RPMI7951 (cell line): Measurements from ENCODE around the gene NPR3. TPM values are rescaled to one million over a fixed set of nuclear protein-coding genes. Genes with fewer than 3 reads are reported as not detected.

Experiments used
- DNase-seq: peaks from one replicate; pipeline ENCODE4 v3.0.0-alpha.2; 2012; ENCODE audit warnings: low read depth
- total RNA-seq: library from RNA; depleted of rRNA; stranded (reverse); fragments of >200 nt; shearing (Covaris generic); gene quantifications from 2 replicates; pipeline ENCODE4 v1.2.3, GENCODE V29; 2014

Gene NPR3
- total RNA-seq, 1 experiment from 2014 or later = 0.60 TPM

DNA sequence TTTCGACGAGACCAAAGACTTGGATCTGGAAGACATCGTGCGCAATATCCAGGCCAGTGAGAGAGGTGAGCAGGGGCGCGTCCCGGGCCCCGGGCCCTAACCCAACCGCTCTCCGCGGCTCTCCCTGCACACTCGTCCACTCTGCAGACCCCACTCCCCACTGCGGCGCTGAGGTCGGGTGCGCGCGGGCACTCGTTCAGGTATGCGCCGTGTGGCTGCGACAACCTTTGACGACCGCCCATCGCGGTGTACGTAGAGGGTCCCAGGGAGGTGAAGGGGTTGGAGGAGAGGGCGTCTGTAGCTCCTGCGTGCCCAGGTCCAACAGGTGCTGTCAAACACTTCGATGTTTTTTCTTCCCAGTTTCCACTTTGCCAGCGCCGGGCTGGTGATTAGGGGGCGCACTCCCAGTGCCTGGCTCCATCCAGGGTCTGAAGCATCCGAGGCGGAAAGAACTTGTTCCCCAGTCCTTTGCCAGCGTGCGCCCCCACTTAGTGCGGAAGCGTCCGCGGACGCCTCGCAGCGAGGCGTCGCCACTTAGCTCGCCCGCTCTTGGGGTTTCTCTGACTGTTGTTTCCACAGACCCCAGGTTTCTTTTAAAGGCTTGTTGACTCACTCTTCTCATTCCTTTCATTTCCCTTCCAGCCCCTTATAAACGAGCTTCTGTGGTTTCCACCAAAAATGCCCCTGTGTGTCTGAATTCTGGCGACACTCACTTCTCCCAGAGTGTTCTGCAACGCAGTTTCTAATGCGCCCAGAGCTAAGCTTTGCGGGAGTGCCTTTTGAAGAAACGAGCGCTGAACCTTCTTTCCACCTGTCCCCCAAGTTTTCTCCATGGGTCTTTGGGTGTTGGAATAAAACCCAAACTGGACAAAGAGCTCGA, 1.6 kb downstream of the NPR3 start:
- no peak for DNase-seq

DNA sequence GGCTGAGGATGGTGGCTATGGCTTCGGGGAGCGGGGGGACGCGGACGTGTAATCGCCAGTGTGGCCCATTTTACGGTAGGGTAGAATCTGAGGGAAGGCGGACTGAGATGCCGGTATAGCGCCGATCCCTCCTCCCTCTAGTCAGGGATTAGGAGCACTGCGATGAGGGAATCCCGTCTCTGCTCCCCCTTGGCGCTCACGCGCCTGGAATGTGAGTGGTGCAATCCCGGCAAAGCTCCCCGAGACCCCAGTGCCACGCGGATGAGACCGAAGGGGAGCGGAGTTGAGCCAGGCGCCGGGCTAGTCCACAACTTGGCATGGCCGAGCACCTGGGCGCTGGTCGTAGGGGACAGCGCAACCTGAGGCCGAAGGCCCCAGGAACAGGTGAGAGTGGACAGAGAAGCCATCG, 2.2 kb downstream of the NPR3 start:
- DNase-seq = no peak

DNA sequence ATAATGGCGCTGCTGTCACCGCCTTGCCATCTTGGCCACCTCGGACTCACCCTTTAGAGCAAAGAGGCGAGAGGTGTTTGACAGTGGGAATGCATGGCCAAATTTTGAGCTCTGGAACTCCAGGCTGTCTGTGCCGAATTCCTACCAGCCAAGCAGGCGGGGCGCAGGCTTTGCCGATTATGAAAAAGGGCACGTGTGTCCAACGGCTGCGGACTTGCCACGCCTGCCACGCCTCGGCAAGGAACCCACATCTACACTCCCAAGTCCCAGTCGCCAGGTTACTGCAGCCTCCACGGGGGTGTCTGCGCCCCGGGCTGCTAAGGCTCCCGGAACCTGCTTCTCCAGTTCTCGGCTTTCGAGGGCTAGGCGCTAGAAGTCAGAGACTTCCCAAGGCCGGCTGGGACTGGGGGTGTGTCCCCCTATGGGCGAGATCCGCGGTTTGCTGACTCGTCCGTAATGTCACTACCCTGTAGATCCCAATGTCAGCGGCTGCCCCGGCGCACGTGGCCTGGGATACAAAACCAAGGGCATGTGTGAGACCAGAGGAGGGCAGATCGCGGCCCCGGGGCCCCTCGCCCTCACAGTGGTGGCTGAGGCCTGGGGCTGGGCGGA, 2.8 kb downstream of the NPR3 start:
- peak; percentile 24 for DNase-seq

DNA sequence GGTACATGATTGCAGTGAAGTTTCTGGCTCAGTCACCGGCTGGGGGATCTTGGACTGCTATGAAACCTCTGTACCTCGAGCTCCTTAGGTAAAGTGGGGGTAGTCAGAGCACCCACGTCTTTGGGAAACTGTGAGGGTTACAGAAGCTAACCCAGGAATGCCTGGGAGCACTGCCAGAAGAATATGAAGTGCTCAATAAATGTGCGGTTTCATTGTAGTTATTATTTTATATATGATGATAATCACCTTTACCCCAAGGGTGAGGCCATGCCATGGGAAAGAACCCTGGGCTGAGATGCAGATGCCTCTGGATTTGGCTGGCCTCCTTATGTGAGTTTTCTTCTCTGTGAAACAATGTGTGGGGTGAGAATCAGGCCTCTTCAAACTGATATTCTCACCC, 3.7 kb downstream of the NPR3 start:
- no peak for DNase-seq

DNA sequence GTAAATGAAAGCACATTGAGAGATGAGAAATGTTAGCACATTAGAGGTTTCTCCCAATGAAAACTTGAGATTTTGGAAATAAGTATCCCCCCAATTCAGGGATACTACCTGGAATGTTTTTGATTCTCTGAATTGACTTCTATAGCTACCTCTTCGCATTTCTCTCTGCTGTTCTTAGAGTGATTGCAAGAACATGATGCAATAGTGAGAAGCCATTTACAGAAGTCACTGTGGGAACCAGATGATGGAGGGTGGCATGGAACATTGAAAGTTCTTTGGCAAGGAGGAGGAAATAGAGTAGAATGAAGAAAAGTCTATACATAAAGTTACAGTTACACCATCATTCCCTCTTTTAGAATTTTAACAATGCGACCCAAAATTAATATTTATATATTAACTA, 9.2 kb downstream of the NPR3 start:
- DNase-seq = no peak

DNA sequence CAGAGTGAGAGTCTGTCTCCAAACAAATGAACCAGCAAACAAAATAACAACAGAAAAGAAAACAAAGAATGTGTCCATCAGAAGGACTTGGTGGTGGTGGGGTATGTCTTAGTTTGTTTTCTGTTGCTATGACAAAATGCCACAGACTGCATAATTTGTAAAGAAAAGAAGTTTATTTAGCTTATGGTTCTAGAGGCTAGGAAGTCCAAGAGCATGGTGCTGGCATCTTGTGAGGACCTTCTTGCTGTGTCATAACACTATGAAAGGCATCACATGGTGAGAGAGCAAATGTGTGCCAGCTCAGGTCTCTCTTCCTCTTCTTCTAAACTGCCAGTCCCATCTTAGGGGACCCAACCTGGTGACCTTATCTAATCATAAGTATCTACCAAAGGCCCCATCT, 10.5 kb downstream of the NPR3 start:
- DNase-seq = no peak

DNA sequence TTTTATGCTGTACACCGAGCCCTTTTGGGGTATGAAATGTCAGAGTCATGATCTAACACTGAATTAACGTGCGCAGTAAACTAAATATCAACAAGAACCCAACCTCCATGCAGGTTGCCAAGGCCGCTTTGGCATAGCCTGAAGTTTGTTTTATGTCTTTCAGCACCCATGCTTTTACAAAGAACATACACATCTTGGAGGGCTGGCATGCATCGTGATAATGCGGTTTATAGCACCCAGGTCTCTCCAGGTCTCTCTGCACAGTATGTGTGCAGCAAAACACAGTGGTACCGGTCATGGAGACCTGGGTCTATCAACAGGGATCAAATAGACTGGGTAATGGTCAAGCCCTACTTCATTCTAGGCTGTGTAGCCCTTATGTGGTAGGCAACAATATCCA, 11.8 kb downstream of the NPR3 start:
- no peak for DNase-seq

DNA sequence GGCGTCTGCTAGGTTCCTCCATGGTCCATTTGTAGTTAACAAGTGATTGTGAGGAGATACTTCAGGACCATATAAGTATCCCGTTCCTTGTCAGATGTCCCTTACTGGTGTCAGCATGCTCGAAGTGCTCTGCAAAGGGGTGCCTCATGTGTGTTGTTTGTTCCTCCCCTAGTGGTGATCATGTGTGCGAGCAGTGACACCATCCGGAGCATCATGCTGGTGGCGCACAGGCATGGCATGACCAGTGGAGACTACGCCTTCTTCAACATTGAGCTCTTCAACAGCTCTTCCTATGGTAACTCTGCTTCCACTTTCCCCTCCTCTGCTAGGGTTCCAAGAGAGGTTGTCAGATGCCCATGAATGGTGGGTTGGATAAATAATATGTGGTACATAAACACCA, 13.4 kb downstream of the NPR3 start:
- no peak for DNase-seq

DNA sequence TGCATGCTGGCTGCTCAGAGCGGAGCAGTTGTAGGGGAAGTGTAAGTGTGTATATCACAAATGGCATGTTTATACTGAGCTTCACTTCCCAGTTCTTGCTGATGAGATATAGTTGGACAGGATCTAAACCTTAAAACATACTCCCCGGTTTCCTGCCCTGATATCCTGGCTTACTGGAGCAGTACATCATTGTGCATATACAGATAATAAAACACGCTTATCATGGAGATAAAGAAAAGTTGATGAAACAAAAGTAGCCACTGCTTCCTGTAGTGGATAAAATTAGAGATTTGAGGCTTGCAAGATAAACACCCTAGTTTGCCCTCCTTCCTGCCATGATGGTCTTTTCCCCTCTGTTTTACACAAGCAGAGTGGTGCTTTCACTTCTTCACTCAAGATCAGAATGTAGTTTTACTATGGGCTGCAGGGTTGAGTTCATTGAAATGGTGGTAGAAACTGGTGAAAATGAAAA, 15.0 kb downstream of the NPR3 start:
- DNase-seq = no peak

DNA sequence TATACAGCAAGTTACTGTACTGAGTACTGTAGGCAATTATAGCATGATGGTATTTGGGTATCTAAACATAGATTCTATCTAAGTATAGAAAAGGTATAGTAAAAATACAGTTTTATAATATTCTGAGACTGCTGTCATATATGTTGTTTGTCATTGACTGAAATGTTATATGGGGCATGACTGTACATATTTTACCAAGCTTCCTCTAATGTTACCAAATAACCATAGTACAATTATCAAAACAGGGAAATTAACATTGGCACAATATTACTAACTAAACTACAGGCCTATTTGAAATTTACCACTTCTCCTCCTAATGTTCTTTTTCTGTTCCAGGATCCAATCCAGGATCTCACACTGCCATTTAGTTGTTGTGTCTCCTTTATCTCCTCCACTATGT, 18.5 kb downstream of the NPR3 start:
- DNase-seq = no peak

DNA sequence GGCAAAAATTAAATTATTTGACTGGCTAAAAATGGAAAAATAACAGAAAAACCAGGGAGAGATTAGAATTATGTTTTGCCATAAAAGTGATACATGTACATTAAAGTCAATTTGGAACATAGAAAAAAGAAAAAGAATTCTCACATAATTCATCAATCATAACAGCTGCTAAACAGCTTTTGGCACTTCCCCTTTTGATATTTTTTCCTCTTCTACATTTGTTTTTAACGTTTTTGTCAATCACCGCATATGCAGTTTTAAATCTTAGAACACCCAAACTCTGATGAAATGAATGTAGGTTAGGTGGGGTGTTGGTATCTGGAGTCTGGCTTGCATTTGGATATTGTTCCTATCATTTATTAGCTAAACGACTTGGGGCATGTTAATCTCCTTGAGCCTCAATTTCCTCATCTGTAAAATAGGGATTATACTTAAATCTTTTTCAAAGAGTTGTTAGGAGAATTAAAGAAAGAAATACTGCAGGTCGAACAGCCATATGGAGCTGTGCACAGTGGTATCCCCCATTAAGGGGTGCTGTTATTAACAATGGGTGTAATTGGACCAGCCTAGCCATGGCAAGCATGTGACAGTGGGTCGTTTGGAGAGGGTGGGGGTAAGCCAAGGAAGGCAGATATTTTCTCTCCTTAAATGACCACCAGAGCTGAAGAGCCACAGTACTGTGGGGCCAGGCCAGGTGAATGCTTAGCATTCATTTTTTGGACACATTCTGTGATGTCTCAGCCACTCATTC, 22.6 kb downstream of the NPR3 start:
- DNase-seq = no peak

DNA sequence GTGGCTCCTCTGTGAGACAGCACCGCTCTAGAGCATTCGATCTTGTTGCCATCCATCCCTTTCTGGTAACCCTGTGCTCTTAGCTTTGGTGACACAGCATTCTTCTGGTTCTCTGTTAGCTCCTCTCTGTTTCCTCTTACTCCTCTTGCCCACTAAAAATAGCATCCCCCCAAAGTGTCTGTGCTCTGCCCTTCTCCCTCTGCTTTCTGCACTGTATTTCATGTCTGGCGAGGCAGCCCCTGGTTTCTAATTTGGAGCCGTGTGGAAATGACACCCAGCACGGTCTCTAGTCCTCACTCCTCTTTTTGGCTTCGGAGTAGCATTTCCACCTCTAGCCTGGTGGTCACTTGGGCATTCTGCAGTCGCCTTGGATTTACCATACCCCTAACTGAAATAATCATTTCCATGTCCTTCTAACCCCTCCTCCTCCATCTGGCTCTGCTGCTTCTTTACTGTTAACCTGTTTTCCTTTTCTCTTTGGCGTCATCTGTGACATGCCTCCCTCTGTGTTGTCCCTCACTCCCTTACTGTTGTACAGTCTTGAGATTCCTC, 23.8 kb downstream of the NPR3 start:
- DNase-seq = no peak

DNA sequence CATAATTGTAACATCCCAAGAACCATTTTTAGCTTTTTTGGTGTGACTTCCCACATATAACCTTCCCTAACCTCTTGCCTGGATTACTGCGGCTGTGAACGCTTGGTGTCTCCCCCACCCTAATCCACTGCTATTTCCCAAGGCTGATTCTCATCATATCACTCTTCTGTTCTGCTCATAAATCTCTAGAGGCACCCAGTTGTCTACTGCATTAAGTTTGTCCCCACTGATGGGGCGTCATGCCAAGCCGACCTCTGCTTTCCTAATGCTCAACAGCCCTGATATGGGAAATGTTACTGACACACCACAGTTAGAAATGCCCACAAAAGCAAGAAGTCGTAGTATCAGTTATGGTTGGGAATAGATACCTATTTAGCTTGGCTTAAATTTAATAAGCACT, 24.4 kb downstream of the NPR3 start:
- no peak for DNase-seq

DNA sequence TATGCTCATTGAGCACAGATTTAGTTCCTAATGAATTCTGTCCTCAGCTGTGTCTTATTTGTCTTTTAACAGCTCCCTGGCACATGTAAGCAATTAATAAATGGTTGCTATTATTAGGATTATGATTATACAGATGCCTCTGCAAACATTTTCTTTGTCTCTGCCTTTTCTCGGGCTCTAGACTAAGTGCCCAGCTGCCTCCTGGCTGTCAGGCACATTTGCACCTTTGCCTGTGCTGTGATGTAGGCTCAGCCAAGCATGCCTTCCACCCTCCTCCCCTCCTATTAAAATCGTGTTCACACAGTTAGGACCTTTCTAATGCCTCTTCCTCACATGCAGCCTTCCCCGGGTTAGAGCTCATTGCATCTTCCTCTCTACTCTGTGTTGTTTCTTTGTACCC, 25.7 kb downstream of the NPR3 start:
- DNase-seq = no peak

DNA sequence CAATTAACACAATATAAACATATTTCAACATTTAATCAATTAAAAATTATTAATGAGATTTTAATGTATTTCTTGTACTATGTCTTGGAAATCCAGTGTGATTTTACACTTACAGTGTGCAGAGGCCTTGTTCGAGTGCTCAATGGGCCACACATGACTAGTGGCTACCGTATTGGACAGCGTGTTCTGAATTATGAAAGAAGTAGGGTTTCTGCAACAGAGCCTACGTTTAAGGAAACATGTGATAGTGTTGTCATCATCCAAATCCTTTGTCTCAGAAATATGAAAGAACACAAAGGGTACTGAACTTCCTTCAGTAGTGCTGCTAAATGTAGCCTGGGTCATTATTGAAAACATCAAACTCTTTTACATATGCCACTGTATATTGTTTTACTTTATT, 29.5 kb downstream of the NPR3 start:
- DNase-seq = no peak

DNA sequence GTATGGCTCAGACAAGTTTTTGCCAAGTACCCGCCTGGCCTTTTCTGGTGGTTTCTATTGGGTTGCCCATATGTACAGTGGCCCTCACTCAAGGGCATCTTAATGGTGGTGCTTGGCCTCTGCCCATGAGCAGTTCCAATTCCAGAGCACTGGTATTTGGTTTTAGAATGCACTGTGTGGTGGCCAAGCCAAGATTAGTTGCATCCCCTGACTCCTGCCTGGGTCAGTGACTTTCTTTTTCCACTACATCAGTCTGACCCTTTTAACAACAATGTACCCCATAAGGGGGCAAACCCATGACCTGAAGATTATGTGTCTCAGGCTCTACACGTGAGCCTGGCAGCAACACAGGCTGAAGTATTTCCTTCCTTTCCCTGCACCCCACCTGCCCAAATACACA, 34.2 kb downstream of the NPR3 start:
- DNase-seq = no peak

DNA sequence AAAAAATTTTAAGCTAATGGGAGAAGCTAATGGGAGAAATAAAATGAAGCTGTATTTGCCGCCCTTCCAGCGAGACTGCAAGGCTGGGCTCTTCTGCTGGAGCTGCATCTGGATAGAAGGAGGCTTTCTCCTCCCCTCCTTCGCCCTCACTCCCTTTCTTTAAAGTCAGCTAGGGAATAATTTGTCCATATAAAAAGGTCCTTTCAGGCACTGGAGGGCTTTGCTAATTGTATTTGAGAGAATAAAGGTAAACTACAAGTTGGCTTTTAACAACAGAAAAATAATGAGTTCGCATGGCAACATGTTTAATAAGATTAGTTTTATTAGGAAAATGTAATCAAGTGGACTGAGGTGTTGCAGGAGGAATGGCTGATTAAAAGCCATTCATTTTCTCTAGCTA, 41.3 kb downstream of the NPR3 start:
- no peak for DNase-seq

DNA sequence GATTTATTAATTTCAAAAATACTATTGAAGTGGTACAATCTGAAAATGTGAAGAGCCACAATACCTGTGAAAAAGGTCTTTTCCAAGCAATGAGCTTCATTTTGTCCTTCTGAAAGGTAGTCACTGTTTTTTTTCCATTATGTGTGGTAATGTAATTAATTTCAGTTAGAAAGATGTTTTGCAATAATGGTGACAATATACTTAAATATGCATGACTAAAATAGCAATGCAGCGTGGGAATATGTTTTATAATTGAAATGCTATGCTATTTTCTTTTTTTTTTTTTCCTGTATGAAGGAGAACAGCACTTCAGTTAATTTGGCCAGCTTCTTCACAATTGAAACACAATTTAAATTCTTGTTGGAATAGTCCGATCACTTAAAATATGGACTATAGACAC, 41.9 kb downstream of the NPR3 start:
- no peak for DNase-seq

DNA sequence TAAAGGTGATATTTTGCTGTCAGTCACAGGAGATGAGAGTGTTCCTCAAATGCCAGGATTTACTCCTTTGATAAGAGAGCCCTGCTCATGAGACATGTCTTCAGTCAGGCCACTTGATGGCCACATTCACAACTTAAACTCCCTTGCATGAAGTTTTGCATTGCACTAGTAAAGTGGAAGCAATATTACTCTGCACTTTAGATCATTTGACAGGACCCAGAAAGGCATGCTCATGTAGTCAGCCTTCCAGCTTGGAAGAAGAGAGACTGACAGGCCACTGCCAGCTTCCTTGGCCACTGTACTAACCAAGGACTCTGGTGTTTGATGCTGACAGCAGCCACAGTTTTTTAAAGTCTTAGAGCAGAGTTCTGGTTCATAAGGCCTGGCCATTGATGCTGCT, 42.6 kb downstream of the NPR3 start:
- DNase-seq = no peak

DNA sequence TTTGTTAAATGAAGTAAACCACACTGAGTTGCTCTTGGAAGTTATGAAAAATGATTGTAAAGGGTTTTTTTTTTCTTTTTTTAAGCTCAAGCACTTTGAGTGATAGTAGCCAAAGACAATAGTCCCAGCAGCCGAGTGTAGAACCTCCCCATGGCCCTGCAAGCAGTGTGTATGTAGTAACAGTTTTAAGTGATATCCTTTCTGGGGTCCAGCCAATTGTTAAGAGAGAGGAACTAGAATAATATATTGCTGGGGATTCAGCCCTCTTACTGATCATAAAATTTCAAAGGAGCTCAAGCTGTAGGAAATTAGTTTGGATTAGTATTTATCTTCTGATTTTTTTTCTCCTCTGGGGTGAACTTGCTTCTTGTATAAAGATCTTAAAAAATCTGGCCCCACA, 43.2 kb downstream of the NPR3 start:
- DNase-seq = no peak

DNA sequence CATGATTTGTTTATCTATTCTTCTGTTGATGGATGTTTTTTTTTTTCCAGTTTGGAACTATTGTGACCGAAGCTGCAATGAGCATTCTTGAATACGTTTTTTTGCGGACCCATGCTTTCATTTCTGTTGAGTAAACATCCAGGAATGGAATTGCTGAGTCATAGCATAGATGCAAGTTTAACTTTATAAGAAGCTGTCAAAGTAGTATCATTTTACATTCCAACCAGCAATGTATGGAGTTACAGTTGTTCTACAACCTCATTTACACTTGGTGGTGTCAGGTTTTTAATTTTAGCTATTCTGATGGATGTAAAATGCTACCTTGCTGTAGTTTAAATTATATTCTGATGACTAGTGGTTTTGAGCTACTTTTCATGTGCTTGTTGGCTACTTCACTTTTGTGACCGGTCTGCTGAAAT, 49.0 kb downstream of the NPR3 start:
- DNase-seq = peak; percentile 67

DNA sequence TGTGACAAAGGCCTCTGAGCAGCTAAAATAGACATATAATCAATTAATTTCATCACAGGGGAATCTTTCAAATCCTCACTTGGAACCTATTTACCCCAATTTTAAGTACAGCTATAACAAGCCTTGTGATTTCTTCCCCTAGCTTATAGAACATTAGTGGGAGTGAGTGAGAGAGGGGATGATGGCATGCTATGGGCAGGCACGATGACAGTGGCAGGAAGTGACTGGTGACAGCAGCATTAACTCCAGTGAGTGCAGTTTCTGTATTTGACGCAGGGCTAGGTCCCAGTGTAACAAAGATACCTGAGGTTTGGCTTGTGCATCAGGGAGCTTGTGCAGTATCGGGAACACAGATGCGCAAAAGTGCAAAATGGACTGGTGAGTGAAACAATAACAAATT, 54.1 kb downstream of the NPR3 start:
- no peak for DNase-seq
